GM18861 (cell line): Measurements from ENCODE around the gene ZC3HAV1.
"Not testable (repeated sequence)": the region's sequence is repeated elsewhere in the genome, so short reads cannot be mapped to it uniquely, and the experiment has no call there.

Experiments
- ATAC-seq: cut with Tn5 transposase; IDR thresholded peaks from one replicate; pipeline ENCODE4 v1.9.1; 2021; ENCODE audit not compliant: unreplicated experiment

Gene ZC3HAV1

GRCh38 chr7:139112741-139113250, 3.3 kb upstream of the ZC3HAV1 start:
- ATAC-seq, result no peak

GRCh38 chr7:139112316-139112715, 2.8 kb upstream of the ZC3HAV1 start:
- ATAC-seq, result no peak

- ATAC-seq, result no peak
Observed at GRCh38 chr7:139111811-139112301, 2.3 kb upstream of the ZC3HAV1 start.

- ATAC-seq, result no peak
Observed at GRCh38 chr7:139111147-139111546, 1.6 kb upstream of the ZC3HAV1 start.

- ATAC-seq, result no peak
Observed at GRCh38 chr7:139109983-139110411, 477 bp upstream of the ZC3HAV1 start.

- ATAC-seq, result no peak
Observed at GRCh38 chr7:139108266-139109187, 993 bp downstream of the ZC3HAV1 start.

- no peak for ATAC-seq
Observed at GRCh38 chr7:139106959-139107358, 2.6 kb downstream of the ZC3HAV1 start.

- ATAC-seq, result not testable (repeated sequence)
Observed at GRCh38 chr7:139106227-139106626, 3.3 kb downstream of the ZC3HAV1 start.

GRCh38 chr7:139105484-139105883, 4.0 kb downstream of the ZC3HAV1 start:
- ATAC-seq, result no peak

- ATAC-seq, result no peak
Observed at GRCh38 chr7:139104091-139104450, 5.4 kb downstream of the ZC3HAV1 start.

- ATAC-seq, result no peak
Observed at GRCh38 chr7:139103057-139103815, 6.3 kb downstream of the ZC3HAV1 start.

- not testable (repeated sequence) for ATAC-seq
Observed at GRCh38 chr7:139101637-139102158, 7.8 kb downstream of the ZC3HAV1 start.

GRCh38 chr7:139099172-139099947, 10.2 kb downstream of the ZC3HAV1 start:
- ATAC-seq, result no peak

GRCh38 chr7:139095194-139095659, 14.3 kb downstream of the ZC3HAV1 start:
- peak; percentile 97 for ATAC-seq

- ATAC-seq, result no peak
Observed at GRCh38 chr7:139094596-139094995, 14.9 kb downstream of the ZC3HAV1 start.

- ATAC-seq, result no peak
Observed at GRCh38 chr7:139094030-139094429, 15.5 kb downstream of the ZC3HAV1 start.

GRCh38 chr7:139093512-139093911, 16.0 kb downstream of the ZC3HAV1 start:
- ATAC-seq, result not testable (repeated sequence)

- ATAC-seq, result no peak
Observed at GRCh38 chr7:139092090-139092796, 17.3 kb downstream of the ZC3HAV1 start.

- ATAC-seq, result no peak
Observed at GRCh38 chr7:139091677-139091996, 17.9 kb downstream of the ZC3HAV1 start.

- no peak for ATAC-seq
Observed at GRCh38 chr7:139089118-139089517, 20.4 kb downstream of the ZC3HAV1 start.
